Peyer's patch (tissue), 4 donors: ENCODE data around the gene WIPF2. TPM values are rescaled to one million over a fixed set of nuclear protein-coding genes. Genes with fewer than 3 reads are reported as not detected.

ENCODE experiments used
- DNase-seq, 3 donors: peaks; one replicate each; pipeline ENCODE4 v3.0.0-alpha.2; 2017 to 2019
- H3K27ac ChIP-seq, 4 donors: fragments of 200-600 bp; sonication (generic); one replicate each; pipeline ENCODE4 v1.5.1; 2016 to 2019
- H3K27me3 ChIP-seq, 2 donors: fragments of 200-600 bp; sonication (generic); one replicate each; pipeline ENCODE4 v1.5.1; 2019
- H3K36me3 ChIP-seq, 3 donors: fragments of 200-600 bp; sonication (generic); one replicate each; pipeline ENCODE4 v1.5.1; 2016 to 2019
- H3K4me1 ChIP-seq, 4 donors: fragments of 200-600 bp; sonication (generic); one replicate each; pipeline ENCODE4 v1.5.1; 2016 to 2019
- H3K4me3 ChIP-seq, 4 donors: fragments of 200-600 bp; sonication (generic); 1 replicate in 3 of 4; 2 replicates in 1 of 4; pipeline ENCODE4 v1.5.1; 2016 to 2019; ENCODE audit warnings: mild to moderate bottlenecking in 1 of 4
- H3K9me3 ChIP-seq, 4 donors: fragments of 200-600 bp; sonication (generic); one replicate each; pipeline ENCODE4 v1.5.1; 2016 to 2019; ENCODE audit warnings: mild to moderate bottlenecking in 1 of 4
- CTCF ChIP-seq, 6 experiments: fragments of 450-650 bp in 4 of 6; fragments of 200-600 bp in 2 of 6; sonication (generic) in 1 of 6; IDR thresholded peaks; one replicate each; pipeline ENCODE4 v1.5.1; 2017 to 2019; ENCODE audit warnings: antibody characterized with exemption in 6 of 6, mild to moderate bottlenecking in 3 of 6, moderate library complexity in 1 of 6
- POLR2A ChIP-seq, 2 donors: fragments of 450-650 bp; IDR thresholded peaks; one replicate each; pipeline ENCODE4 v1.5.1; 2017; ENCODE audit warnings: antibody characterized with exemption in 2 of 2, mild to moderate bottlenecking in 2 of 2, moderate library complexity in 2 of 2
- total RNA-seq, 4 donors: library from RNA; depleted of rRNA; stranded (reverse); fragments of >200 nt; gene quantifications; one replicate each; pipeline ENCODE4 v1.1.0, GENCODE V29; 2016

Gene WIPF2
- total RNA-seq, 4 donors from 2014 or later = 20.6 to 34.3 (median 26.8) TPM

GRCh38 chr17:40279402-40279801 is 60.3 kb downstream of the WIPF2 start:
- H3K27ac ChIP-seq = no peak overlapping the region
- peaks cover 0 to 72% (median 0%) of the 10 kb centered on the region in 3 donors for H3K36me3 ChIP-seq
- no peak for TF ChIP-seq CTCF (IDR thresholded peaks at IDR 0.05)
- no peak for TF ChIP-seq POLR2A (IDR thresholded peaks at IDR 0.05)
- H3K9me3 ChIP-seq = no peaks in the 10 kb centered on the region
- no peaks in the 10 kb centered on the region for H3K27me3 ChIP-seq
- no peak for DNase-seq
- H3K4me3 ChIP-seq = no peak overlapping the region
- H3K4me1 ChIP-seq = peaks cover 0 to 10% (median 0%) of the 10 kb centered on the region in 4 donors

- H3K4me1 ChIP-seq = peaks cover 0 to 18% (median 0%) of the 10 kb centered on the region in 4 donors
- H3K27ac ChIP-seq = no peak overlapping the region
- H3K4me3 ChIP-seq = no peak overlapping the region
- no peak for TF ChIP-seq POLR2A (IDR thresholded peaks at IDR 0.05)
- TF ChIP-seq CTCF (IDR thresholded peaks at IDR 0.05) = no peak
- peaks cover 0 to 51% (median 0%) of the 10 kb centered on the region in 3 donors for H3K36me3 ChIP-seq
- H3K27me3 ChIP-seq = no peaks in the 10 kb centered on the region
- no peaks in the 10 kb centered on the region for H3K9me3 ChIP-seq
- DNase-seq = peak in 1 of 3 donors; percentile 32
Observed at GRCh38 chr17:40281663-40282062, 62.6 kb downstream of the WIPF2 start.

- H3K4me3 ChIP-seq = peak overlapping the region in 2 of 4 donors; percentile 30 to 40
Observed at GRCh38 chr17:40283662-40284061, 64.6 kb downstream of the WIPF2 start.

GRCh38 chr17:40284085-40284713 is 65.1 kb downstream of the WIPF2 start:
- H3K27me3 ChIP-seq = no peaks in the 10 kb centered on the region
- H3K27ac ChIP-seq = peak overlapping the region in 3 of 4 donors; percentile 23 to 88 (median 86)
- no peaks in the 10 kb centered on the region for H3K9me3 ChIP-seq
- peaks cover 0 to 25% (median 0%) of the 10 kb centered on the region in 3 donors for H3K36me3 ChIP-seq
- TF ChIP-seq POLR2A (IDR thresholded peaks at IDR 0.05) = peak in 1 of 2 donors; percentile 45
- peak in 3 of 6 experiments; percentile 44 to 57 (median 46) for TF ChIP-seq CTCF (IDR thresholded peaks at IDR 0.05)
- DNase-seq = peak in 1 of 3 donors; percentile 50
- peaks cover 0 to 30% (median 3%) of the 10 kb centered on the region in 4 donors for H3K4me1 ChIP-seq
- H3K4me3 ChIP-seq = peak overlapping the region in 2 of 4 donors; percentile 30 to 40

More at GRCh38 chr17:40283662-40284061, 64.6 kb downstream of the WIPF2 start:
- no peak for DNase-seq
- H3K4me1 ChIP-seq = peaks cover 0 to 27% (median 3%) of the 10 kb centered on the region in 4 donors
- peaks cover 0 to 31% (median 0%) of the 10 kb centered on the region in 3 donors for H3K36me3 ChIP-seq
- H3K9me3 ChIP-seq = no peaks in the 10 kb centered on the region
- TF ChIP-seq CTCF (IDR thresholded peaks at IDR 0.05) = no peak
- no peak for TF ChIP-seq POLR2A (IDR thresholded peaks at IDR 0.05)
- H3K27me3 ChIP-seq = no peaks in the 10 kb centered on the region
- peak overlapping the region in 3 of 4 donors; percentile 69 to 88 (median 86) for H3K27ac ChIP-seq

GRCh38 chr17:40286473-40286872 is 67.4 kb downstream of the WIPF2 start:
- no peak overlapping the region for H3K27ac ChIP-seq
- no peaks in the 10 kb centered on the region for H3K27me3 ChIP-seq
- H3K9me3 ChIP-seq = no peaks in the 10 kb centered on the region
- H3K36me3 ChIP-seq = peaks cover 0 to 3% (median 0%) of the 10 kb centered on the region in 3 donors
- H3K4me1 ChIP-seq = peaks cover 0 to 33% (median 3%) of the 10 kb centered on the region in 4 donors
- no peak overlapping the region for H3K4me3 ChIP-seq
- no peak for DNase-seq
- TF ChIP-seq POLR2A (IDR thresholded peaks at IDR 0.05) (no peak), CTCF (IDR thresholded peaks at IDR 0.05) (no peak)
